SK-N-SH treated with all-trans-retinoic acid at 6 μM for 48 hours (cell line): Measurements from ENCODE around the gene PIK3C2B.

Experiments used
- ATAC-seq: fragments of 200-7000 bp; cut with Tn5 transposase; 3 replicates; pipeline ENCODE4 v1.9.1; 2020; ENCODE audit warnings: mild to moderate bottlenecking, moderate library complexity
- ARNTL ChIP-seq: fragments of 450-650 bp; formaldehyde crosslinking; IDR thresholded peaks from 2 replicates; pipeline ENCODE4 v1.5.0; 2020; ENCODE audit warnings: low read depth, mild to moderate bottlenecking, moderate library complexity, borderline replicate concordance
- BACH2 ChIP-seq: fragments of 250-450 bp; sonication (Bioruptor Pico); IDR thresholded peaks from 2 replicates; pipeline ENCODE4 v1.9.0; 2021; ENCODE audit warnings: mild to moderate bottlenecking, borderline replicate concordance
- CSDC2 ChIP-seq: fragments of 250-450 bp; sonication (Bioruptor Pico); IDR thresholded peaks from 2 replicates; pipeline ENCODE4 v1.5.0; 2020; ENCODE audit warnings: mild to moderate bottlenecking, moderate library complexity
- ESRRG ChIP-seq: fragments of 250-450 bp; sonication (Bioruptor Pico); IDR thresholded peaks from 2 replicates; pipeline ENCODE4 v1.6.1; 2021; ENCODE audit warnings: mild to moderate bottlenecking
- GLIS3 ChIP-seq: fragments of 250-450 bp; sonication (Bioruptor Pico); IDR thresholded peaks from 2 replicates; pipeline ENCODE4 v1.5.0; 2020; ENCODE audit warnings: mild to moderate bottlenecking, moderate library complexity
- ISL1 ChIP-seq: fragments of 250-450 bp; sonication (Bioruptor Pico); IDR thresholded peaks from 2 replicates; pipeline ENCODE4 v2.1.2; 2022; ENCODE audit warnings: mild to moderate bottlenecking, moderate library complexity
- OSR1 ChIP-seq: fragments of 250-450 bp; sonication (Bioruptor Pico); IDR thresholded peaks from 2 replicates; pipeline ENCODE4 v1.8.0; 2022; ENCODE audit warnings: moderate library complexity, mild to moderate bottlenecking, inconsistent platforms
- PATZ1 ChIP-seq: fragments of 250-450 bp; sonication (Bioruptor Pico); IDR thresholded peaks from 2 replicates; pipeline ENCODE4 v1.8.0; 2020; ENCODE audit warnings: mild to moderate bottlenecking, moderate library complexity, borderline replicate concordance
- POU6F1 ChIP-seq: fragments of 250-450 bp; sonication (Bioruptor Pico); IDR thresholded peaks from 2 replicates; pipeline ENCODE4 v1.8.0; 2021; ENCODE audit warnings: low read depth, mild to moderate bottlenecking, moderate library complexity, borderline replicate concordance
- RARB ChIP-seq: fragments of 250-450 bp; sonication (Bioruptor Pico); IDR thresholded peaks from 2 replicates; pipeline ENCODE4 v1.8.0; 2021; ENCODE audit warnings: mild to moderate bottlenecking, moderate library complexity
- SNAI2 ChIP-seq: fragments of 250-450 bp; sonication (Bioruptor Pico); IDR thresholded peaks from 2 replicates; pipeline ENCODE4 v1.5.0; 2020; ENCODE audit warnings: mild to moderate bottlenecking, moderate library complexity
- TCF4 ChIP-seq: fragments of 250-450 bp; sonication (Bioruptor Pico); IDR thresholded peaks from 2 replicates; pipeline ENCODE4 v1.8.0; 2021; ENCODE audit warnings: mild to moderate bottlenecking, moderate library complexity, borderline replicate concordance
- TSHZ2 ChIP-seq: fragments of 250-450 bp; sonication (Bioruptor Pico); IDR thresholded peaks from 2 replicates; pipeline ENCODE4 v1.5.0; 2020; ENCODE audit warnings: mild to moderate bottlenecking, moderate library complexity
- ZC3H10 ChIP-seq: fragments of 250-450 bp; sonication (Bioruptor Pico); IDR thresholded peaks from 2 replicates; pipeline ENCODE4 v1.5.1; 2021; ENCODE audit warnings: mild to moderate bottlenecking, moderate library complexity
- ZFP3 ChIP-seq: fragments of 250-450 bp; sonication (Bioruptor Pico); IDR thresholded peaks from 2 replicates; pipeline ENCODE4 v1.5.0; 2020; ENCODE audit warnings: mild to moderate bottlenecking, moderate library complexity
- ZFP30 ChIP-seq: fragments of 450-650 bp; formaldehyde crosslinking; IDR thresholded peaks from 2 replicates; pipeline ENCODE4 v1.5.0; 2022; ENCODE audit warnings: mild to moderate bottlenecking, moderate library complexity
- ZNF565 ChIP-seq: fragments of 450-650 bp; formaldehyde crosslinking; conservative IDR thresholded peaks from 2 replicates; pipeline ENCODE4 v1.5.0; 2020; ENCODE audit warnings: low read depth, mild to moderate bottlenecking, moderate library complexity
- ZNF70 ChIP-seq: fragments of 450-650 bp; formaldehyde crosslinking; IDR thresholded peaks from 2 replicates; pipeline ENCODE4 v1.5.0; 2020; ENCODE audit warnings: mild to moderate bottlenecking, moderate library complexity
- ZNF8 ChIP-seq: fragments of 450-650 bp; formaldehyde crosslinking; IDR thresholded peaks from 2 replicates; pipeline ENCODE4 v1.5.0; 2020; ENCODE audit warnings: mild to moderate bottlenecking, moderate library complexity
- TF ChIP-seq, protein P1 (sequence below): fragments of 250-450 bp; sonication (Bioruptor Pico); IDR thresholded peaks from 2 replicates; pipeline ENCODE4 v1.5.1; 2021; ENCODE audit warnings: mild to moderate bottlenecking, moderate library complexity

Gene PIK3C2B

GRCh38 chr1:204462229-204462561, 32.4 kb downstream of the PIK3C2B start:
- TF ChIP-seq ZNF565 (CRISPR knock-in tag) (no peak), ZFP3 (CRISPR knock-in tag) (no peak)
- no peak for ATAC-seq

GRCh38 chr1:204461331-204462228, 33.0 kb downstream of the PIK3C2B start:
- TF ChIP-seq, protein P1, sequence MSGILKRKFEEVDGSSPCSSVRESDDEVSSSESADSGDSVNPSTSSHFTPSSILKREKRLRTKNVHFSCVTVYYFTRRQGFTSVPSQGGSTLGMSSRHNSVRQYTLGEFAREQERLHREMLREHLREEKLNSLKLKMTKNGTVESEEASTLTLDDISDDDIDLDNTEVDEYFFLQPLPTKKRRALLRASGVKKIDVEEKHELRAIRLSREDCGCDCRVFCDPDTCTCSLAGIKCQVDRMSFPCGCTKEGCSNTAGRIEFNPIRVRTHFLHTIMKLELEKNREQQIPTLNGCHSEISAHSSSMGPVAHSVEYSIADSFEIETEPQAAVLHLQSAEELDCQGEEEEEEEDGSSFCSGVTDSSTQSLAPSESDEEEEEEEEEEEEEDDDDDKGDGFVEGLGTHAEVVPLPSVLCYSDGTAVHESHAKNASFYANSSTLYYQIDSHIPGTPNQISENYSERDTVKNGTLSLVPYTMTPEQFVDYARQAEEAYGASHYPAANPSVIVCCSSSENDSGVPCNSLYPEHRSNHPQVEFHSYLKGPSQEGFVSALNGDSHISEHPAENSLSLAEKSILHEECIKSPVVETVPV: no peak
- TF ChIP-seq ZNF8 (CRISPR knock-in tag): no peak
- TF ChIP-seq ZFP3 (CRISPR knock-in tag): no peak
- no peak for TF ChIP-seq ZFP30 (CRISPR knock-in tag)
- no peak for TF ChIP-seq ZNF565 (CRISPR knock-in tag)
- TF ChIP-seq GLIS3 (CRISPR knock-in tag): no peak
- TF ChIP-seq SNAI2: no peak
- TF ChIP-seq ARNTL (CRISPR knock-in tag): no peak
- TF ChIP-seq ZC3H10: no peak
- no peak for TF ChIP-seq OSR1 (CRISPR knock-in tag)
- no peak for TF ChIP-seq TCF4 (CRISPR knock-in tag)
- no peak for TF ChIP-seq PATZ1 (CRISPR knock-in tag)
- TF ChIP-seq BACH2 (CRISPR knock-in tag): no peak
- TF ChIP-seq, all 23 proteins: peak for 0
- no peak for ATAC-seq

- TF ChIP-seq ZFP3 (CRISPR knock-in tag) (no peak), ZNF70 (no peak), POU6F1 (CRISPR knock-in tag) (no peak), ISL1 (CRISPR knock-in tag) (no peak), ESRRG (CRISPR knock-in tag) (no peak), TSHZ2 (CRISPR knock-in tag) (no peak), RARB (CRISPR knock-in tag) (no peak), ZNF8 (CRISPR knock-in tag) (no peak), BACH2 (CRISPR knock-in tag) (no peak), CSDC2 (CRISPR knock-in tag) (no peak), GLIS3 (CRISPR knock-in tag) (no peak), SNAI2 (no peak), ZC3H10 (no peak), ZFP30 (CRISPR knock-in tag) (no peak), TCF4 (CRISPR knock-in tag) (no peak)
- TF ChIP-seq, protein P1: no peak
- TF ChIP-seq, all 23 proteins: peak for 0
- no peak for ATAC-seq
Observed at GRCh38 chr1:204460346-204460745, 34.3 kb downstream of the PIK3C2B start.
